Endodermal cell (in vitro differentiated cells): ENCODE measurements around the gene SFXN5. TPM values are rescaled to one million over a fixed set of nuclear protein-coding genes. Genes with fewer than 3 reads are reported as not detected.

Experiments
- DNase-seq: peaks from one replicate; pipeline ENCODE4 v3.0.0-alpha.2; 2017
- H3K27ac ChIP-seq: 2 replicates; pipeline ENCODE4 v1.5.1; 2013; ENCODE audit warnings: mild to moderate bottlenecking, low read depth, low read length, moderate library complexity
- H3K27me3 ChIP-seq: 2 replicates; pipeline ENCODE4 v1.6.1; 2013; ENCODE audit warnings: mild to moderate bottlenecking, low read length, moderate library complexity; ENCODE audit not compliant: insufficient read depth, control insufficient read depth, poor library complexity, severe bottlenecking
- H3K36me3 ChIP-seq: 2 replicates; pipeline ENCODE4 v1.7.0; 2013; ENCODE audit warnings: mild to moderate bottlenecking, low read length, moderate library complexity; ENCODE audit not compliant: control insufficient read depth, insufficient read depth
- H3K4me1 ChIP-seq: one replicate; pipeline ENCODE4 v1.7.0; 2013; ENCODE audit warnings: low read length; ENCODE audit not compliant: control insufficient read depth, insufficient read depth
- H3K4me3 ChIP-seq: 2 replicates; pipeline ENCODE4 v1.5.1; 2013; ENCODE audit warnings: mild to moderate bottlenecking, low read length, moderate library complexity
- H3K9ac ChIP-seq: 2 replicates; pipeline ENCODE4 v1.6.1; 2013; ENCODE audit warnings: mild to moderate bottlenecking, low read length, moderate library complexity; ENCODE audit not compliant: poor library complexity, severe bottlenecking; ENCODE audit errors: extremely low read depth
- H3K9me3 ChIP-seq: 2 replicates; pipeline ENCODE4 v1.6.1; 2013; ENCODE audit warnings: mild to moderate bottlenecking, low read length, moderate library complexity; ENCODE audit not compliant: control insufficient read depth
- H3K27ac Mint-ChIP-seq: 2 replicates; pipeline ENCODE4 v1.8.0; 2020; ENCODE audit warnings: mixed read lengths
- H3K27me3 Mint-ChIP-seq: 2 replicates; pipeline ENCODE4 v1.8.0; 2021; ENCODE audit warnings: mild to moderate bottlenecking, mixed read lengths; ENCODE audit not compliant: insufficient read depth
- H3K36me3 Mint-ChIP-seq: 2 replicates; pipeline ENCODE4 v1.8.0; 2020; ENCODE audit warnings: low read depth, mixed read lengths
- H3K4me1 Mint-ChIP-seq: 2 replicates; pipeline ENCODE4 v1.8.0; 2020; ENCODE audit warnings: mixed read lengths
- H3K4me3 Mint-ChIP-seq: 2 replicates; pipeline ENCODE4 v1.8.0; 2020; ENCODE audit warnings: mild to moderate bottlenecking, moderate library complexity, mixed read lengths
- H3K9me3 Mint-ChIP-seq: 2 replicates; pipeline ENCODE4 v1.8.0; 2020; ENCODE audit warnings: mild to moderate bottlenecking, mixed read lengths
- WGBS, 2 experiments: methylation state at CpG; one replicate each; pipeline versions ENCODE4 v1.1.5 to v1.1.7; 2013; ENCODE audit warnings: missing lambda C conversion rate in 2 of 2, mixed read lengths in 1 of 2; ENCODE audit not compliant: insufficient coverage in 1 of 2, insufficient read length in 1 of 2; 5-methylcytosine and 5-hydroxymethylcytosine counted together
- total RNA-seq, 2 donors: library from RNA; stranded (reverse); fragmentation: NEBNext Ultra II Directional in 1 of 2; extraction: Animal tissue kit (Norgen Biotek cat#: 25700) in 1 of 2; gene quantifications; 2 replicates in 1 of 2; 3 replicates in 1 of 2; pipeline ENCODE4 v1.2.1, GENCODE V29; 2021
- TF ChIP-seq, protein P1 (sequence below): fragments of 200-600 bp; sonication (generic); conservative IDR thresholded peaks from 2 replicates; pipeline ENCODE4 v1.5.0; 2021; ENCODE audit warnings: antibody characterized with exemption, mild to moderate bottlenecking

Gene SFXN5
- total RNA-seq, 2 donors from 2014 or later: 30.7 to 32.8 TPM

DNA sequence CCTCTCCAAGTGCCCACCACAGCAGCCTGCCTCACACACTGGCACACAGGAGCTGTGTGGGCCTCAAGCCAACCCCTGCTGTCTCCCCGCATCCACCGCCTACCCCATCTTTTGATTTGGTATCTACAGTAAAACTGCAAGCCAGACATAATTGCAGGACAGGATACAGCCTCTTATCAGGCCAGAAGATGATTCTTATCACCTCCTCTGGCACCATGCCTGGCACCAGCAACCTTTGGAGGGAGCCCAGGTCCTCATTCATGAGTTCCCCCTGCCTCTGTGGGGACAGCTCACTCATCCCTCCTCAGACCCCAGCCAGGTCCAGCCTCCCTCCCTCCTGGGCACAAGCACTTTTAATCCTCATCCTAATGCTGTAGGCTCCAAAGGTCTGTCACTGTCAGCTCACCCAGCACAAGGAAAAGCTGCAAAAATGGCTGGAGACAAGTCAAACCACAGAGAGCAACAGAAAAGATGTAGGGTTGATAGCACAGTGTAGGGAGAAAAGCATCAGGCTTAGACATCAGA is 31.6 kb upstream of the SFXN5 start:
- H3K4me3 Mint-ChIP-seq: no peak overlapping the region
- peaks cover 7% of the 10 kb centered on the region for H3K36me3 Mint-ChIP-seq
- no peak overlapping the region for H3K27ac Mint-ChIP-seq
- no peak overlapping the region for H3K4me3 ChIP-seq
- H3K36me3 ChIP-seq: no peaks in the 10 kb centered on the region
- 86% methylated on average over 2 of the region's 2 CpGs; no CpG with 5 or more reads in 1 of the 2 experiments for WGBS, 2 experiments
- no peak overlapping the region for H3K9ac ChIP-seq
- peaks cover 16% of the 10 kb centered on the region for H3K4me1 Mint-ChIP-seq
- H3K4me1 ChIP-seq: peaks cover 6% of the 10 kb centered on the region
- no peaks in the 10 kb centered on the region for H3K9me3 ChIP-seq
- H3K9me3 Mint-ChIP-seq: no peaks in the 10 kb centered on the region
- TF ChIP-seq, protein P1, sequence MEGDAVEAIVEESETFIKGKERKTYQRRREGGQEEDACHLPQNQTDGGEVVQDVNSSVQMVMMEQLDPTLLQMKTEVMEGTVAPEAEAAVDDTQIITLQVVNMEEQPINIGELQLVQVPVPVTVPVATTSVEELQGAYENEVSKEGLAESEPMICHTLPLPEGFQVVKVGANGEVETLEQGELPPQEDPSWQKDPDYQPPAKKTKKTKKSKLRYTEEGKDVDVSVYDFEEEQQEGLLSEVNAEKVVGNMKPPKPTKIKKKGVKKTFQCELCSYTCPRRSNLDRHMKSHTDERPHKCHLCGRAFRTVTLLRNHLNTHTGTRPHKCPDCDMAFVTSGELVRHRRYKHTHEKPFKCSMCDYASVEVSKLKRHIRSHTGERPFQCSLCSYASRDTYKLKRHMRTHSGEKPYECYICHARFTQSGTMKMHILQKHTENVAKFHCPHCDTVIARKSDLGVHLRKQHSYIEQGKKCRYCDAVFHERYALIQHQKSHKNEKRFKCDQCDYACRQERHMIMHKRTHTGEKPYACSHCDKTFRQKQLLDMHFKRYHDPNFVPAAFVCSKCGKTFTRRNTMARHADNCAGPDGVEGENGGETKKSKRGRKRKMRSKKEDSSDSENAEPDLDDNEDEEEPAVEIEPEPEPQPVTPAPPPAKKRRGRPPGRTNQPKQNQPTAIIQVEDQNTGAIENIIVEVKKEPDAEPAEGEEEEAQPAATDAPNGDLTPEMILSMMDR: no peak
- no peak overlapping the region for H3K27ac ChIP-seq
- no peaks in the 10 kb centered on the region for H3K27me3 Mint-ChIP-seq
- H3K27me3 ChIP-seq: no peaks in the 10 kb centered on the region
- DNase-seq: peak; percentile 27

- TF ChIP-seq, protein P1: no peak
- 71 to 79% methylated on average over 5 to 12 of the region's 12 CpGs for WGBS, 2 experiments
- H3K4me3 Mint-ChIP-seq: no peak overlapping the region
- peak; percentile 54 for DNase-seq
- Histone ChIP-seq H3K4me1 (peaks cover 6% of the 10 kb centered on the region), H3K27me3 (no peaks in the 10 kb centered on the region), H3K4me3 (no peak overlapping the region), H3K9me3 (no peaks in the 10 kb centered on the region), H3K9ac (no peak overlapping the region), H3K27ac (no peak overlapping the region), H3K36me3 (no peaks in the 10 kb centered on the region)
- peaks cover 18% of the 10 kb centered on the region for H3K4me1 Mint-ChIP-seq
- H3K9me3 Mint-ChIP-seq: no peaks in the 10 kb centered on the region
- H3K36me3 Mint-ChIP-seq: peaks cover 7% of the 10 kb centered on the region
- peak overlapping the region; percentile 73 for H3K27ac Mint-ChIP-seq
- H3K27me3 Mint-ChIP-seq: no peaks in the 10 kb centered on the region
Measured at GRCh38 chr2:73101626-73102256, 30.2 kb upstream of the SFXN5 start.

DNA sequence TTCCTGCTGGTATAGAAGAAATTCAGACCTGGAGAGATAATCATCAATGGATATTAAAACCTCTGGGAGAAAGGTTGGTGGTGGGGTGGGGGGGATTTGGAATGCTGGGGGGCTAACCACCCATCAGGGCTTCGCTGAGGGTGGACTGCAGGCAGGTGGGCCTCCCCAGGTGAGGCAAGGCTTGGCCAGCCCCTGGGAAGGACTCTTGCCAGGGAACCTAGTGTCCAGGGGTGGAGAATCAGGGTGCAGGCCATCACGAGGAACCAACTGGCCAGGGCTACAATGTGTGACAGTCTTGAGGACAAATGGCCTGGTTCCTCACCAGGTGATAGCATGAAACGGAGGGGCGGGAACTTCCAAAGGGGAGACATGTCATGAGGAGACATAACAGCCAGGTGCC is 29.4 kb upstream of the SFXN5 start:
- Mint-ChIP-seq H3K27me3 (no peaks in the 10 kb centered on the region), H3K4me3 (no peak overlapping the region), H3K9me3 (no peaks in the 10 kb centered on the region), H3K36me3 (peaks cover 7% of the 10 kb centered on the region), H3K4me1 (peaks cover 18% of the 10 kb centered on the region), H3K27ac (peak overlapping the region; percentile 46)
- WGBS, 2 experiments: 95 to 100% methylated on average over 3 to 4 of the region's 4 CpGs
- H3K4me3 ChIP-seq: no peak overlapping the region
- H3K27me3 ChIP-seq: no peaks in the 10 kb centered on the region
- peaks cover 6% of the 10 kb centered on the region for H3K4me1 ChIP-seq
- TF ChIP-seq, protein P1: no peak
- H3K9ac ChIP-seq: no peak overlapping the region
- no peak overlapping the region for H3K27ac ChIP-seq
- no peak for DNase-seq
- no peaks in the 10 kb centered on the region for H3K9me3 ChIP-seq
- no peaks in the 10 kb centered on the region for H3K36me3 ChIP-seq
